Lung (tissue), 12 donors: ENCODE measurements around the gene DNAL4. TPM values are rescaled to one million over a fixed set of nuclear protein-coding genes. Genes with fewer than 3 reads are reported as not detected.
A peak's percentile ranks its signal among the peaks of the same experiment; 100 is the strongest.

Source experiments
- ATAC-seq: fragments of 200-7000 bp; cut with Tn5 transposase; one replicate; pipeline ENCODE4 v1.9.1; 2020; ENCODE audit warnings: moderate number of reproducible peaks; ENCODE audit not compliant: insufficient read depth, low FRiP score
- DNase-seq, 3 donors: peaks; one replicate each; pipeline ENCODE4 v3.0.0-alpha.2; 2013 to 2017
- H3K27ac ChIP-seq, 2 donors: one replicate each; pipeline ENCODE4 v1.5.1; 2013; ENCODE audit warnings: mild to moderate bottlenecking in 2 of 2, moderate library complexity in 2 of 2, control low read depth in 1 of 2, inconsistent platforms in 1 of 2, low read depth in 1 of 2, low read length in 1 of 2
- H3K27me3 ChIP-seq, 3 donors: one replicate each; pipeline ENCODE4 v1.5.1; 2013; ENCODE audit warnings: low read length in 2 of 3; ENCODE audit not compliant: control insufficient read depth in 3 of 3, insufficient read depth in 3 of 3
- H3K36me3 ChIP-seq, 4 donors: one replicate each; pipeline ENCODE4 v1.5.1; 2013; ENCODE audit warnings: low read length in 4 of 4, mild to moderate bottlenecking in 1 of 4, moderate library complexity in 1 of 4; ENCODE audit not compliant: control insufficient read depth in 4 of 4, insufficient read depth in 4 of 4
- H3K4me1 ChIP-seq, 5 donors: one replicate each; pipeline ENCODE4 v1.5.1; 2013; ENCODE audit warnings: low read length in 5 of 5, mild to moderate bottlenecking in 2 of 5, moderate library complexity in 1 of 5; ENCODE audit not compliant: control insufficient read depth in 5 of 5, insufficient read depth in 5 of 5
- H3K4me3 ChIP-seq: one replicate; pipeline ENCODE4 v1.5.1; 2013; ENCODE audit warnings: mild to moderate bottlenecking, control low read depth, moderate library complexity
- H3K9ac ChIP-seq, 2 donors: one replicate each; pipeline ENCODE4 v1.5.1; 2013; ENCODE audit warnings: low read length in 2 of 2, control low read depth in 1 of 2; ENCODE audit not compliant: insufficient read depth in 1 of 2
- H3K9me3 ChIP-seq, 4 donors: one replicate each; pipeline ENCODE4 v1.5.1; 2013; ENCODE audit warnings: low read length in 3 of 4, mild to moderate bottlenecking in 1 of 4, moderate library complexity in 1 of 4; ENCODE audit not compliant: control insufficient read depth in 4 of 4, insufficient read depth in 3 of 4
- WGBS, 2 donors: extraction: QIAGEN DNeasy Blood & Tissue Kit; methylation state at CpG; one replicate each; pipeline ENCODE4 v1.1.7; 2013; 5-methylcytosine and 5-hydroxymethylcytosine counted together
- polyA plus RNA-seq, 2 donors: library from polyadenylated mRNA; stranded (reverse); fragments of 200-250 nt; gene quantifications; one replicate each; pipeline ENCODE4 v1.2.1, GENCODE V29; 2013
- total RNA-seq, 2 donors: library from RNA; depleted of rRNA in 1 of 2; stranded (reverse); fragments of >200 nt in 1 of 2; gene quantifications; one replicate each; pipeline ENCODE4 v1.2.1, GENCODE V29; 2014 to 2021
- TF ChIP-seq, protein P1 (sequence below): IDR thresholded peaks from 2 replicates; pipeline ENCODE4 v1.5.1; 2012; ENCODE audit warnings: mild to moderate bottlenecking; ENCODE audit errors: control extremely low read depth, extremely low read depth
- donor health status: control.
- donor health status: control.
- donor health status: Bipolar disorder and iron deficiency.
- donor health status: healthy.
- donor health status: DM: yes; HTN: yes; CAD: no.

DNAL4 gene
- total and polyA plus RNA-seq, 4 donors: 22.2 to 29.0 (median 26.3) TPM

DNA sequence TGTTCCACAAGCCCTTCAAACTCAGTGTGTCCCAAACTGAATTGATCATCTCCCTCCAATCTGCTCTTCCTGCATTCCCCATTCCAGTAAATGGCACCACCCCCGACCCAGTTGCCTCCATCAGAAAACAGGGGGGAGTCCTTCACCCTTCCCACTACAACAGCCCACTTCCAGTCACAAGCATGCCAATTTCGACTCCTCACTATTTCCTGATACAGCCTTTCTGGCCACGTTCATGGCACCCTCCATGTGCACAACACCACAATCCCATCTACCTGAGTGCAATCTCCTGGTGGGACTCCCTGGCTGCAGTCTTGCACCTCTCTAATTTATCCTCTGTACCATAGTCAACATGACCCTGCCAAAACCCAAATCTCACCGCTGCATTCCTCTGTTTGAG is 1.6 kb upstream of the DNAL4 start:
- ATAC-seq (no peak), DNase-seq (no peak)
- TF ChIP-seq, protein P1, sequence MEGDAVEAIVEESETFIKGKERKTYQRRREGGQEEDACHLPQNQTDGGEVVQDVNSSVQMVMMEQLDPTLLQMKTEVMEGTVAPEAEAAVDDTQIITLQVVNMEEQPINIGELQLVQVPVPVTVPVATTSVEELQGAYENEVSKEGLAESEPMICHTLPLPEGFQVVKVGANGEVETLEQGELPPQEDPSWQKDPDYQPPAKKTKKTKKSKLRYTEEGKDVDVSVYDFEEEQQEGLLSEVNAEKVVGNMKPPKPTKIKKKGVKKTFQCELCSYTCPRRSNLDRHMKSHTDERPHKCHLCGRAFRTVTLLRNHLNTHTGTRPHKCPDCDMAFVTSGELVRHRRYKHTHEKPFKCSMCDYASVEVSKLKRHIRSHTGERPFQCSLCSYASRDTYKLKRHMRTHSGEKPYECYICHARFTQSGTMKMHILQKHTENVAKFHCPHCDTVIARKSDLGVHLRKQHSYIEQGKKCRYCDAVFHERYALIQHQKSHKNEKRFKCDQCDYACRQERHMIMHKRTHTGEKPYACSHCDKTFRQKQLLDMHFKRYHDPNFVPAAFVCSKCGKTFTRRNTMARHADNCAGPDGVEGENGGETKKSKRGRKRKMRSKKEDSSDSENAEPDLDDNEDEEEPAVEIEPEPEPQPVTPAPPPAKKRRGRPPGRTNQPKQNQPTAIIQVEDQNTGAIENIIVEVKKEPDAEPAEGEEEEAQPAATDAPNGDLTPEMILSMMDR: no peak
- Histone ChIP-seq H3K4me1 (peaks cover 0 to 15% (median 0%) of the 10 kb centered on the region in 5 donors), H3K36me3 (peaks cover 0 to 2% (median under 1%) of the 10 kb centered on the region in 4 donors), H3K27ac (no peak overlapping the region), H3K9me3 (peaks cover 0 to 7% (median 0%) of the 10 kb centered on the region in 4 donors), H3K27me3 (peaks cover 0 to 12% (median 0%) of the 10 kb centered on the region in 3 donors), H3K4me3 (no peak overlapping the region), H3K9ac (no peak overlapping the region)
- 68 to 80% methylated on average over 4 of the region's 4 CpGs for WGBS, 2 donors

DNA sequence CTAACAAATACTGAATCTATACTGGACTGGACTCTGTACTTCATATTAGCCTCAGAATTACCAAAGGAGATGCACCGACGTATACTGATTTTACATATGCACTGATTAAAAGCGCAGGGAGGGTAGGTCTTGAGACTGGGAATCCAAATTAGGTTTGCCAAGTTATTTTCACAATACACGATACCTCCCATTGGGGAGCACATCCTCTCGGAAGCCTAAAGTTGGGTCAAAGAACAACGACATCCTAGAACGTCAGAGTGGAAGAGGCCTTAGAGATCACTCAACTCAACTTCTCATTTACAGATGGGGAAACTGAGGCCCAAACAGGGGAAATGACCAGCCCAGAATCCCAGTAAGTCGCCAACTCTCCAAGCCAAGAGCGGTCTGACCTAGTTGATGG is 626 bp downstream of the DNAL4 start:
- H3K9ac ChIP-seq: peak overlapping the region; percentile 70 to 85
- H3K4me3 ChIP-seq: peak overlapping the region; percentile 84
- H3K27ac ChIP-seq: peak overlapping the region; percentile 80 to 87
- no peaks in the 10 kb centered on the region for H3K9me3 ChIP-seq
- 24 to 27% methylated on average over 9 of the region's 9 CpGs for WGBS, 2 donors
- peaks cover 0 to 10% (median 0%) of the 10 kb centered on the region in 3 donors for H3K27me3 ChIP-seq
- ATAC-seq (no peak), DNase-seq (peak in 1 of 3 donors; percentile 23)
- TF ChIP-seq, protein P1: no peak
- peaks cover 5 to 12% (median 9%) of the 10 kb centered on the region in 4 donors for H3K36me3 ChIP-seq
- peaks cover 0 to 26% (median 7%) of the 10 kb centered on the region in 5 donors for H3K4me1 ChIP-seq

DNA sequence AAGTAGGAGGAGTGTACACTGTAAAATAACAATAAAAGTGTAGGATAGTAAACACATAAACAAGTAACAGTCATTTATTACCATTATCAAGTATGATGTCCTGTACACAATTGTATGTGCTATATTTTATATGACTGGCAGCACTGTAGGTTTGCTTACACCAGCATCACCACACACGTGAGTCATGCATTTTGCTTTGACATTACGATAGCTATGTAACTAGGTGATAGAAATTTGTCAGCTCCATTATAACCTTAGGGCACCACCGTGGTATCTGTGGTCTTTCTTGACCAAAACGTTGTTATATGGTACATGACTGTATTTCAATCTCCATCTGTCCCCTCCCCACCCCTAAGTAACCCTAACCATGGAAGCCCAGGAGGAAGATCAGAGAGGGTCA is 1.1 kb downstream of the DNAL4 start:
- Histone ChIP-seq H3K27me3 (peaks cover 0 to 6% (median 0%) of the 10 kb centered on the region in 3 donors), H3K4me1 (peaks cover 2 to 31% (median 11%) of the 10 kb centered on the region in 5 donors), H3K9ac (peak overlapping the region in 1 of 2 donors; percentile 85), H3K27ac (peak overlapping the region in 1 of 2 donors; percentile 80), H3K4me3 (no peak overlapping the region), H3K9me3 (no peaks in the 10 kb centered on the region), H3K36me3 (peaks cover 5 to 12% (median 9%) of the 10 kb centered on the region in 4 donors)
- DNase-seq (no peak), ATAC-seq (no peak)
- TF ChIP-seq, protein P1: no peak
- 69 to 73% methylated on average over 4 of the region's 4 CpGs for WGBS, 2 donors

DNA sequence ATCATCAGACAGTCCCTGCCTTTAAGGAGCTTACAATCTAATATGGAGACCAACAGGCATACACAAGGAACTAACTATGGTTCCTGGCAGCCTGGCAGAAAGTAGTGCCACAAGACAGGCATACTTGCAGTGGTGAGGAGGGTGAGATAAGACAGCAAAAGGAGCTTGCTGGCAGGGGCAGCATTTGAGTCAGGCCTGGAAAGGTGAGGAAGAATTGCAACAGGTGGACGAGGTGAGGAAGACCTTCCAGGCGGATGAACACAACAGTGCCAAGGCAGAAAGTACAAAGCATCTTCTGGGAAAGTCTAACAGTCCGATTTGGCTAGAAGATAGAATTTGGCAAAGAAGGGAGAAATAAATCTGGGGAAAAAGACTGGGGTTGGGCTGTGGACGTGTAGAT is 4.3 kb downstream of the DNAL4 start:
- WGBS, 2 donors: 96% methylated on average over 4 of the region's 4 CpGs
- no peak overlapping the region for H3K9ac ChIP-seq
- no peaks in the 10 kb centered on the region for H3K27me3 ChIP-seq
- TF ChIP-seq, protein P1: no peak
- no peaks in the 10 kb centered on the region for H3K9me3 ChIP-seq
- H3K4me1 ChIP-seq: peaks cover 4 to 34% (median 13%) of the 10 kb centered on the region in 5 donors
- no peak for ATAC-seq
- H3K36me3 ChIP-seq: peaks cover 5 to 14% (median 10%) of the 10 kb centered on the region in 4 donors
- H3K4me3 ChIP-seq: no peak overlapping the region
- no peak for DNase-seq
- peak overlapping the region; percentile 9 to 80 for H3K27ac ChIP-seq
